22Rv1 (cell line): ENCODE results near the gene GPR146.

Source experiments
- CTCF ChIP-seq: fragments of 450-650 bp; IDR thresholded peaks from 2 replicates; pipeline ENCODE4 v1.5.1; 2017; ENCODE audit warnings: mild to moderate bottlenecking
- ZFX ChIP-seq: fragments of 450-650 bp; IDR thresholded peaks from 2 replicates; pipeline ENCODE4 v1.6.1; 2017; ENCODE audit warnings: antibody characterized with exemption, borderline replicate concordance

- TF ChIP-seq CTCF (no peak), ZFX (no peak)
Measured at GRCh38 chr7:1094870-1095269, 50.5 kb downstream of the GPR146 start.
